CD4-positive, alpha-beta T cell treated with Interferon gamma for 1 hour (primary cell): ENCODE results near the gene PGM2L1.

Source experiments
- DNase-seq: peaks from one replicate; pipeline ENCODE4 v3.0.0-alpha.2; 2020

The PGM2L1 gene

DNA sequence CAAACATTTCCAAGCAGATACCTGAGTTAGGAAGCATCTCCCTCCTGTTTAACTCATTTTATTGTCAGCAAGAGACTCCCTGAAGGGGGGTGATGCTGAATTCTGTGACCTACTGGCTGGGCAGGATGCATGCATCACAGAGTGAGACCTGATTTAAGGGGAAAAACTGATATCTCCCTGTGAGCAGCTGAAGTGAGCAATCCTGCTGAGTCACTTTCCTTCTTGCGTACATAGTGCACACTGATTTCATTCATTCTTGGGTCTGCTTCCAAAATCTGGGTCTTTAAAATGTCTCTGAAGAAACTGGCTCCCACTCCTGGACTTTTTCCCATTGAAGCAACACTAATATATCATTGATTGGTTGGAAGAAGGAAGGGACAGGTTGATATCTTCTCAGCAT, 110.1 kb downstream of the PGM2L1 start:
- DNase-seq = no peak

DNA sequence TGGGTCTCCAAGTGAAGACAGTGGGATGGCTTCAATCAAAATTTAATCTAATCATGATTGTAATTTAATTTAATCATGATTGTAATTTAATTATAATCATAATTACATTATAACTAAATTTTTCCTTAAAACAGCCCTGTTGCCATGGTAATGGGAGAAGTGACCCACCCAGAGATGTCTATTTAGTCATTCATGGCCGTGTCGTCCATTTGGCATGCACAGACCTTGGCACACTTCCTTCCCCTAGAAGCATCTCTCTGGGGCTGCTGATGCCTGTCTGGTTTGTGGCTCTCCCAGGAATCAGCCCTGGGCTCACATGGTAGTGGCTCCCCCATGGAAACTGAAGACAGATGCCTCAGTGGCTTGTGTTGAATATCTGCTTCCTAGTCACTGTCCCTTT, 113.8 kb downstream of the PGM2L1 start:
- no peak for DNase-seq

DNA sequence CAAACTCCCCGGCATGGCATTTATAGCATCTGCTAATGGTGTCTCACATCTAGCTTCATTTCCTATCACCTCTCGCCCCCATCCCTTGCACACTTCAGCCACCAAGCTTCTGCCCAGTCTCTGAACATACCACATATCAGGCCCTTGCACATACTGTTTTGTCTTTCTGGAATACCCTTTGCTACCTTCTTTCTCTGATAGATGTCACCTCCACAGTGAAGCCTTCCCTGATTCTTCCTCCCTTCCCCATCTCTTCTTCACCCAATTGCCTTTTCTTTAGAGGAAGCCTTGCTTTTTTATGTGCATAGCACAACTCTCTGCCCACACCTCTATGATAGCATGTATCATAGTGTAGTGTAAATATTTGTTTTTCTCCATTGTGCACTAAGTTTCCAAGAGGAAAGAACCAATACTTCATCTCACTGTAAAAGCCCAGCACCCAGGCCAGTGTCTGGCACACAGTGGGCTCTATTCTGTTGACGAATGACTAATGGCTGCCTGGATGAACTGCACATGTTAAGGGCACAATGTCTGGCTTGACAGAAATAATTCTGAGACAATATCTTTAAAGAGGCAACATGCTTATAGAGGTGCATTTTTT, 114.6 kb downstream of the PGM2L1 start:
- no peak for DNase-seq

DNA sequence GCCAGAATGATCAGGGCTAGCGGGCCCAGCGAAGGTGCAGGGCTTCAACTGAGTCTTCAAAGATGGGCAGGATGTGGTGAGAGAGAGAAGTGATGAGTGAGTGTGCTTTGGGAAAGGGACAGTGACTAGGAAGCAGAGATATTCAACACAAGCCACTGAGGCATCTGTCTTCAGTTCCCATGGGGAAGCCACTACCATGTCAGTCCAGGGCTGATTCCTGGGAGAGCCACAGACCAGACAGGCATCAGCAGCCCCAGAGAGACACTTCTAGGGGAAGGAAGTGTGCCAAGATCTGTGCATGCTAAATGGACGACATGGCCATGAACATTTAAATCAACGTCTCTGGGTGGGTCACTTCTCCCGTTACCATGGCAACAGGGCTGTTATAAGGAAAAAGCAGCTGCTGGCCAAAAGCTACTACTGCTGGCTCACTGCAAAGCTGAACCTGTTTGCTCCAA, 115.3 kb downstream of the PGM2L1 start:
- no peak for DNase-seq

DNA sequence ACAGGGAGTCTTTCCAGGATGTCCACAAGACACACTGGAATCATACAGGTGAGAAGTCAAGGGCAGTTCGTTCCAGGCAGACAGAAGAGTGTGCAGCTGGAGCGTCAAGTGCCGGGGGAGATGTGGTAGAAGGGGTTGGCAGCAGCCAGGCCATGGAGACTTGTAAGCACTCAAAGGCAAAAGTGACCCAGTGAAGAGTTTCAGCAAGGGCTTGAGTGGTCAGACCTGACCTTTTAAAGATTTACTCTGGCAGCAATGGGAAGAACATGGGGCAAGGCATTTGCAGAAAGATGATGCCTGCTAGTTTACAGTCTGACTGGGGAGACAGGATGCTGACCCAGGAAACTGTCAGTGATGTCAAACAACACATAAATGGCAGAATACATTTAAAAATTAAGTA, 115.8 kb downstream of the PGM2L1 start:
- no peak for DNase-seq

DNA sequence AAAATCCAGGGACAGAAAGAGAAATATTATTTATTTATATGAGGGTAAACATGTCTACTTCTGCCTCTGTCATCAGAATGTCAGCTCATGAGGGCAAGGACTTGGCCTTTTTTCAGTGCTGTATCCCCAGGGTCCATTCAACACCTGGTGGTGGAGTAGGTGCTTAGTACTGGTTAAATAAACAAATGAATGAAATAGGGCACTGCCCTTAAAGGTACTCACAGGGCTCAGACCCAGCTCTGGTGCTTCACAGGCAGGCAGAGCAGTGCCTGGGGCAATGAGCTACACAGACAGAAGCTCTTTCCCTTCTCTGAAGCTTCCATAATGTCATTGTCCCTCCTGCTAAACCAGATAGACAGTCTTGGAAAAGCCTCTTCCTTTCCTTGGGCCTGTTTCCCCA, 117.7 kb downstream of the PGM2L1 start:
- no peak for DNase-seq
